Activated CD8-positive, alpha-beta memory T cell treated with anti-CD3 and anti-CD28 coated beads for 36 hours (primary cell): Measurements from ENCODE around the gene UMODL1. TPM values are rescaled to one million over a fixed set of nuclear protein-coding genes. Genes with fewer than 3 reads are reported as not detected.

Experiments
- CTCF ChIA-PET: fragments of 350-600 bp; sonication (Branson Sonifier 250); formaldehyde crosslinking; loops from one replicate; lab custom pipeline; 2021; ENCODE audit warnings: antibody characterized with exemption; lab: Charles Lee
- POLR2A ChIA-PET: fragments of 350-600 bp; sonication (Branson Sonifier 250); formaldehyde crosslinking; loops from one replicate; lab custom pipeline; 2021; ENCODE audit warnings: antibody characterized with exemption; lab: Charles Lee
- total RNA-seq, 2 experiments: library from RNA; stranded (reverse); gene quantifications; one replicate each; pipeline ENCODE4 v1.2.3, GENCODE V29; 2021

UMODL1 gene
- total RNA-seq, 2 experiments from 2014 or later, result not detected

DNA sequence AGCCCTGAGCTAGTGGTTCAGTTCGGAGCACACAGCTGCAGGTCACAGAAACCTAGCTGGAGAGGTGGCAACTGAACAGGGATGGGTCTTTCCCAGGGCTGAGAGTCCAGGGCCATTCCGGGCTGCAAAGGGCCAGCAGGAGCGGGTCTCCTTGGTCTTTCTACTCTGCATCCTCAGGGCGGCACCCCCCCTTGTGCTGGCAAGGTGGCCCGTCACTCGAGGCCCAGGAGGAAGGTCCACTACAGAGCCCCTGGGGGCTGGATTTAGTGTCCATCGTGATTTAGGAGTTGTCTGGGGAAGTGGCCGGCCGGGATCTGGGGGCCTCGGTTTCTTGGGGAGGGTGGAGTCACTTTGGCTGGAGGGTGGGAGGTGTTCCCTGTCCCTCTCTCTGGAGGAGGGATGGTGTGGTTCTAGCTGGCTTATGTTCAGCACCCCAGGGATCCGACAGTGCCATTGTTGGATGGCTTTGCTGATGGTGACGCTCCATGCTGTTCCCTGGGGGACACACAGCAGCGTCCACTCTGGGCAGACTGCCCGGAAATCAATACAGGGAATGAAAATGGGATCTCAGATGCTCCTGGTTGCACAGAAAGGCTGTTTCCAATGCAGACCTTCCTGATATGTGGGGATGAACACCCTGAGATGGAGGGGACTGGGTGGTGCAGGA lies 64.4 kb downstream of the UMODL1 start:
- ChIA-PET POLR2A (no interaction called here), CTCF (no interaction called here)

DNA sequence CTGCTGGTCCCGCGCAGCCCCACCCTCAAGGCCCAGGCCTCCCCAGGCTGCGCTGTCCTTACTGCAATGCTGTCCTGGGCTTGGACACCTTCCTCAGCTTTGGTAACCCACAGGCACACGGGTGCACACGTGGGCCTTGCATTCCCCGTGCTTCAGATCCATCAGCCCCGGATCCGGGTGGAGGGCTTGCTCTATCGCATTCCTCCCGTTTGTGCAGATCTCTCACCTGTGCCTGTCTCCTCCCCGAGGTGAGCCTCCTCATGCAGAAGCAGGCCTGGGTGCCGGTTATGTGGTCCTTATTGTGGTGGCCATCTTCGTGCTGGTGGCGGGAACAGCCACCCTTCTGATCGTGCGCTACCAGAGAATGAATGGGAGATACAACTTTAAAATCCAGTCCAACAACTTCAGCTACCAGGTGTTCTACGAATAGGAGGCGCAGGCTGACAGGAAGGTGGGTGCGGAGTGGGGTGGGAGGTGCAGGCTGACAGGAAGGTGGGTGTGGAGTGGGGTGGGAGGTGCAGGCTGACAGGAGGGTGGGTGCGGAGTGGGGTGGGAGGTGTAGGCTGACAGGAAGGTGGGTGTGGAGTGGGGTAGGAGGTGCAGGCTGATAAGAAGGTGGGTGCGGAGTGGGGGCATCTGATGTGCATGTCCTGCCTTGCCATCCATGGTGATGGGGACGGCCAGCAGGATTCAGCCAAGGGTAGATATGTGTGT lies 66.2 kb downstream of the UMODL1 start:
- ChIA-PET CTCF (no interaction called here), POLR2A (no interaction called here)

DNA sequence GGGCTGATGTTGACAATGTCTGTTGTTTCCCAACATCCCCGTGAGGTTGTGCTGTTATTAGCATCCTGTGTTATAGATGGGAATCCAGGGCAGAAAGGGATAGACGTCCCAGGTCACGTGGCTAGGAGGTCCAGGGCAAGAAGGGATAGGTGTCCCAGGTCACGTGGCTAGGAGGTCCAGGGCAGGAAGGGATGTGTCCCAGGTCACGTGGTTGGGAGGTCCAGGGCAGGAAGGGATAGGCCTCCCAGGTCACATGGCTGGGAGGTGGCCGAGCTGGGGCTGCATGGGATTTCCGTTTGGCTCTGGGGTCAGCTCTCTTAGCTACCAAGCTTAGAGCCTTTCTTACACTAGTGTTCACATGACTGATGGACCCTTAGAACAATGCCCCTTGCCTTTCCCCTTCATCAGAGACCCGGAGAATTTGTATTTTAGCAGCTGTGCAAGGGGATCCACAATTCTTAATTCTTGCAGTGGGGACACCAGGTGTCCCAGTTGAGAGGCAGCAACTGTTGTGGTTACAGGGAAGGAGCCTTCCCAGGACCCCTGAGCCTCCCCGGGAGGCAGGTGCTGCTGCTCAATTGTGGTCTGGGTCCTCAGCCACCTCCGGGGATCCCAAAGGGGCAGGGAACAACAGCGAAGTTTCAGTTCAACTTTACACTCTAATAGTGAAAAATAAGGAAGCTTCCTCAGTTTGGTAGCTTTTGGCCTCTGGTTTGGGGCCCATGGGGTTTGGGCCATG lies 69.2 kb downstream of the UMODL1 start:
- POLR2A ChIA-PET, result no interaction called here
- CTCF ChIA-PET, result no interaction called here

- ChIA-PET CTCF (interaction anchor here (0.6 kb wide), 1 partner anchor 309 kb away, joined by 4 read pairs; no protein-coding TSS in a partner anchor), POLR2A (no interaction called here)
These were observed 70.5 kb downstream of the UMODL1 start for GRCh38 chr21:42141643-42142042.

GRCh38 chr21:42142141-42142540 lies 71.0 kb downstream of the UMODL1 start:
- POLR2A ChIA-PET, result no interaction called here
- CTCF ChIA-PET, result interaction anchor here (0.6 to 1.0 kb wide), 2 partner anchors 117 to 308 kb away, joined by 4 read pairs; no protein-coding TSS in a partner anchor

- CTCF ChIA-PET, result interaction anchor here (1.0 kb wide), 1 partner anchor 117 kb away, joined by 4 read pairs; no protein-coding TSS in a partner anchor
- POLR2A ChIA-PET, result no interaction called here
These were observed 71.5 kb downstream of the UMODL1 start for GRCh38 chr21:42142627-42143026.

GRCh38 chr21:42143111-42143510 lies 72.0 kb downstream of the UMODL1 start:
- ChIA-PET POLR2A (no interaction called here), CTCF (interaction anchor here (1.0 to 3.1 kb wide), 2 partner anchors 116 to 117 kb away, joined by 4 to 41 read pairs; no protein-coding TSS in a partner anchor)

DNA sequence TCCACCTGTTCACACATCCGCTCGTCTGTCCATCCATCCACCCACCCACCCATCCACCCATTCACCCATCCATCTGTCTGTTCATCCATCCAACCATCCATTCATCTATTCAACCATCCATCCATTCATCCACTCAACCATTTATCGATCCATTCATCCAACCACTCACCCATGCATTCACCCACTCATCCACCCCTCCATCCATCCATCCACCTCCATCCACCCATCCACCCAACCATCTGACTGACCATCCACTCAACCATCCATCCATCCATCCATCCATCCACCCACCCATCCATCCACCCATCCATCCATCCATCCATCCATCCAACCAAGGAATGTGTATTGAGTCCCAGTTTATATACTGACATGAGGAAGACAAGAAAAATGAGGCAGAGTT lies 73.1 kb downstream of the UMODL1 start:
- ChIA-PET POLR2A (no interaction called here), CTCF (interaction anchor here (1.0 to 3.1 kb wide), 2 partner anchors 94 to 115 kb away, joined by 3 to 41 read pairs; no protein-coding TSS in a partner anchor)

DNA sequence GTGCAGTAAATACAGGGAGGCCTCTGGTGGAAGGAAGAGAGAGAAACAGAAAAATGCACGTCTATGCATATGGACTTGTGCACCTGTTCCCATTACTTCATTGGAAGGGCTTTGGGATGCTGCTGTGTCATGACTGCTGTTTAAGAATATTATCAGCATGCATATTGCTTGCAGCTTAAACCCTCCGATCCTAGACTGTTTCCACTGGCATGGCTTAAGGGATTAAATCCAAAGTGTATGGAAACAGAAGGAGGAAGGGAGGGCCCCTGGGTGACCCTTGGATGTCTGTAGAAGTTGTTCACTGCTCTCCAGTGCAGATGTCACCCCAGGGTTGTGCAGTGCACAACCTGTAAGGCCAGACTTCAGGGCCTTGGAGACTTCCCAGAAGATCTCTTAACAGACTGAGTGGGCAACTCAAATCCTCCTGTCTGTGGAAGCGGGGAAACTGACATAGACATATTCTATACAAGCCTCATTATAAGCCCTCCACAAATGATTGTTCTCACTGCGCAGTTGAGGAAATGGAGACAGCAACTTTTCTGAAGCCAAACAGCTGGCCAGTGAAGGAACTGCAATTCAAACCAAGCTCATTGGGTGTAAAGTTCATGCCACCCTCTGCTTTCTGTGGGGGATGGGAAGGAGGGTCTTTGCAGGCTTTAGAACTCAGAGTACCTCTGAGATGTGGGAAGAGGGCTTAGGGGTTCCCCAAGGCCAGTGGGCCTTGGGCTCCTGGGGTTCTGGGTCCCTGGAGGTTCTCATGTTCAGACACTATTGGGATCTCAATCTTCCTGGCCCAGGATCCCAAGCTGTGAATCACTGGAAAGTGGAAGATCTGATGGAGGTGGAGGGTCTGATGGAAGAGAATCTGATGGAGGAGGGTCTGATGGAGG lies 73.8 kb downstream of the UMODL1 start:
- CTCF ChIA-PET, result interaction anchor here (0.6 to 3.1 kb wide), 20 partner anchors 10 to 328 kb away, joined by 3 to 41 read pairs (median 4); no protein-coding TSS in a partner anchor

GRCh38 chr21:42145569-42146272 lies 74.6 kb downstream of the UMODL1 start:
- ChIA-PET CTCF (interaction anchor here (0.6 to 3.1 kb wide), 22 partner anchors 10 to 327 kb away, joined by 3 to 41 read pairs (median 4); no protein-coding TSS in a partner anchor), POLR2A (no interaction called here)

More for the DNA sequence above, 73.8 kb downstream of the UMODL1 start:
- POLR2A ChIA-PET, result no interaction called here

GRCh38 chr21:42146273-42146805 lies 75.2 kb downstream of the UMODL1 start:
- ChIA-PET POLR2A (no interaction called here), CTCF (interaction anchor here (0.8 to 3.1 kb wide), 17 partner anchors 9 to 280 kb away, joined by 3 to 41 read pairs (median 4); no protein-coding TSS in a partner anchor)

- ChIA-PET POLR2A (no interaction called here), CTCF (interaction anchor here (1.0 kb wide), 2 partner anchors 99 to 123 kb away, joined by 4 to 5 read pairs; no protein-coding TSS in a partner anchor)
These were observed 75.7 kb downstream of the UMODL1 start for GRCh38 chr21:42146821-42147220.

GRCh38 chr21:42147386-42148020 lies 76.4 kb downstream of the UMODL1 start:
- POLR2A ChIA-PET, result no interaction called here

DNA sequence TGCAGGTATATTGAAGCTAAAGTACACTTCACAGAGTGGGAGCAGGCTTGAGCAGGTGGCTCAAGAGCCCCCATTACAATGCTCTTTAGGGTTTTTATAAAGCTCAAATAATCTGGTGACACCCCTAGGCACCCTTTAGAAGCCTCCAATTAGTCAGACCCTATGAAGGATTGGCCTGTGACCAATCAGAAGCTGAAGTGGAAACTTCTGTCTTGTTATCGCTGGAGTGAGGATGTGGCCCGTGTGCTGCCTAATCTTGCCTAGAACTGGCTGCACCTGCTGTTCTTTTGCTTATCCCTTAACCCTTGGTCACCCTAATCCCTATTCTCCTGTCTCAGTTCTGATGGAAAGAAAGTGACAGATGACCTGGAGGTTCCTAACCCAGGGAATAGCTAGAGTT lies 77.0 kb downstream of the UMODL1 start:
- ChIA-PET CTCF (interaction anchor here (3.6 kb wide), 1 partner anchor 111 kb away, joined by 16 read pairs; no protein-coding TSS in a partner anchor), POLR2A (no interaction called here)

More at GRCh38 chr21:42147386-42148020, 76.4 kb downstream of the UMODL1 start:
- CTCF ChIA-PET, result interaction anchor here (0.7 to 1.0 kb wide), 2 partner anchors 111 to 122 kb away, joined by 3 to 5 read pairs; no protein-coding TSS in a partner anchor

DNA sequence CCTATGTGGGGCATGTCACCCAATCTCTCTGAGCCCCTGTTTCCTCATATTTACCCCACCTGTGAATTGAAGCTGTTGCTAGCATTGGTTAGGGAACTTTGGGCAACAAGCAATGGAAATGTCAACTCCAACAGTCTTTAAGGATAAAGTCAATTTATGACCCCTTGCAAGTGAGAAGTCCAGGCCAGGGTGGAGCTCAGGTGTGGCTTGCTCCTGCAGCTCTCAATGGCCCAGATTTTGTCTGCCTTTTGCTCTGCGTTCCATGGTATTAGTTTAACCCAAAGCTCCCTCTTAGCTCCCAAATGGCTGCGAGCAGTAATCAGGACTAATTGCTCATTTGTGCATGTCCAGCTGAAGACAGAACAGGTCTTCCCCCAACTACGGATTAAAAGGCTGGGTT lies 77.5 kb downstream of the UMODL1 start:
- ChIA-PET CTCF (interaction anchor here (3.6 kb wide), 1 partner anchor 111 kb away, joined by 16 read pairs; no protein-coding TSS in a partner anchor), POLR2A (no interaction called here)

GRCh38 chr21:42149656-42150473 lies 78.7 kb downstream of the UMODL1 start:
- ChIA-PET POLR2A (no interaction called here), CTCF (interaction anchor here (3.6 kb wide), 1 partner anchor 109 kb away, joined by 16 read pairs; no protein-coding TSS in a partner anchor)
